NCI-H2171 treated with DMSO at 0.1 percent for 48 hours (cell line): Measurements from ENCODE around the gene TRPM8.
A peak's percentile ranks its signal among the peaks of the same experiment; 100 is the strongest.

ENCODE experiments used
- DNase-seq: peaks from one replicate; lab custom pipeline; 2025; lab: John Stamatoyannopoulos, UW

The TRPM8 gene

GRCh38 chr2:233974530-233975071, 57.4 kb downstream of the TRPM8 start:
- DNase-seq, result no peak

- DNase-seq, result no peak
These were observed 58.9 kb downstream of the TRPM8 start for GRCh38 chr2:233976087-233976486.

- peak; percentile 71 for DNase-seq
These were observed 59.6 kb downstream of the TRPM8 start for GRCh38 chr2:233976690-233977294.

GRCh38 chr2:233977296-233977837, 60.2 kb downstream of the TRPM8 start:
- no peak for DNase-seq

GRCh38 chr2:233979748-233980147, 62.6 kb downstream of the TRPM8 start:
- no peak for DNase-seq

GRCh38 chr2:233980955-233981561, 63.9 kb downstream of the TRPM8 start:
- peak; percentile 87 for DNase-seq

- DNase-seq, result no peak
These were observed 64.6 kb downstream of the TRPM8 start for GRCh38 chr2:233981574-233982420.

- DNase-seq, result no peak
These were observed 65.4 kb downstream of the TRPM8 start for GRCh38 chr2:233982421-233983121.

GRCh38 chr2:233983445-233983844, 66.3 kb downstream of the TRPM8 start:
- DNase-seq, result no peak

- DNase-seq, result peak; percentile 5
These were observed 71.4 kb downstream of the TRPM8 start for GRCh38 chr2:233988581-233988980.

GRCh38 chr2:233989221-233989858, 72.2 kb downstream of the TRPM8 start:
- DNase-seq, result peak; percentile 68

GRCh38 chr2:233990261-233990798, 73.2 kb downstream of the TRPM8 start:
- no peak for DNase-seq

GRCh38 chr2:233991196-233991595, 74.0 kb downstream of the TRPM8 start:
- DNase-seq, result no peak

- DNase-seq, result no peak
These were observed 75.5 kb downstream of the TRPM8 start for GRCh38 chr2:233992513-233993217.

GRCh38 chr2:233993461-233993860, 76.3 kb downstream of the TRPM8 start:
- no peak for DNase-seq

- DNase-seq, result no peak
These were observed 77.0 kb downstream of the TRPM8 start for GRCh38 chr2:233994151-233994550.

GRCh38 chr2:233996000-233996399, 78.8 kb downstream of the TRPM8 start:
- DNase-seq, result no peak

GRCh38 chr2:233996461-233996860, 79.3 kb downstream of the TRPM8 start:
- no peak for DNase-seq

GRCh38 chr2:233997707-233998106, 80.5 kb downstream of the TRPM8 start:
- DNase-seq, result no peak

- no peak for DNase-seq
These were observed 82.0 kb downstream of the TRPM8 start for GRCh38 chr2:233999182-233999581.
